Ramos (cell line): Measurements from ENCODE around the gene MACROD2.

ENCODE experiments used
- in situ Hi-C: fragments of 300-500 bp; cut with MboI; formaldehyde crosslinking; loops from one replicate; pipeline ENCODE4 v1.14.3; 2022; ENCODE audit warnings: low sequenced_read_pairs; ENCODE audit not compliant: unreplicated experiment

The MACROD2 gene

DNA sequence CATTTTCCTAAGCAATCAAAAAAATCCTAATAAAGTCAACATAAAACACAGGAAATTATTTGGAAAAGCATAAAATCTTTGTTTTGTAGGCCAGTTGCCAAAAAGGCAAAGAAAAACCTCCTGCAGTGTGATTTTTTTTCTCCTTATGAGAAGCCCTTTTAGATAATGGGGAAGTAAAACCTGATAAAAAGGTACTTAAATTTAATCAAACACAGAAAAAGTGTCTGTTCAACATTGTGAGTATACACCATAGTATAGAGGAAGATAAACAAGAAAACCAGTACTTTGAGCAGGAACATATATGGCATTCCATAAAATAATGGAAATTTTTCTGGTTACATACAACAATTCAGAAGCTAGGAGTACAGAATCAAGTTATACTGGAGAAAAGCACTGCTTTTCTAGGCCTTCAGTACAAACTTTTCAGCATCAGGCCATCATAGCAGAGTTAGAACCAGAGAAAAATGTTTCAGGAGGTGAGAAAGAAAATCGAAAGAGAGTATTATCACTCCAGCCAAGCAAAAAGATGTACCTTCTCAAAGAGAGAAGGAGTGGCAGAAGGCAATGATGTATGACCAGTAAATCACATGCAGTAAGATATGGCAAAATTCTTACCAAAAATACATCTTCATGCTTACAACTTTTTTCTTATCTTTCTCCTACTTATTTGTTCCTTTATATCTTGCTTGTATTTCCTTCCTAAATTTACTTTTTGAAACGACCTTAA, 2083.0 kb downstream of the MACROD2 start:
- in situ Hi-C loops = no loop called here

DNA sequence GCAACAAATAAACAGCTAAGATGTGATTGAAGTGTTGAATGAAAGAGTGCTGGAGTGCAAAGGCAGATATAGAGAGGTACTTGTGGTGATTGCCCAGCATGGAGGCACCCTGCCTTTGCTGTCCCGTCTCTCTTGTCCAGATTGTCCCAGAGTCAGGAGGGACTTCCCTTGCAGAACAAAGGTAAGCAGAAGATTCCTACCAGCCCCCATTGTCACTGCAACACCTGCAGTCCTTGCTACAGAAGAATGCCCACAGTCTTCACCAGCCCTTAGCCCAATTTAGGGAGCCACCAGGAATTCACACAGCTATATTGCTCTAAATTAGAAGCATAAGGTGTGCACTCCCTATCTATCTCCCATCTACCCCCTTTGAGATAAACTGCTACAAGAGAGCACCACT, 2086.1 kb downstream of the MACROD2 start:
- in situ Hi-C loops = no loop called here

DNA sequence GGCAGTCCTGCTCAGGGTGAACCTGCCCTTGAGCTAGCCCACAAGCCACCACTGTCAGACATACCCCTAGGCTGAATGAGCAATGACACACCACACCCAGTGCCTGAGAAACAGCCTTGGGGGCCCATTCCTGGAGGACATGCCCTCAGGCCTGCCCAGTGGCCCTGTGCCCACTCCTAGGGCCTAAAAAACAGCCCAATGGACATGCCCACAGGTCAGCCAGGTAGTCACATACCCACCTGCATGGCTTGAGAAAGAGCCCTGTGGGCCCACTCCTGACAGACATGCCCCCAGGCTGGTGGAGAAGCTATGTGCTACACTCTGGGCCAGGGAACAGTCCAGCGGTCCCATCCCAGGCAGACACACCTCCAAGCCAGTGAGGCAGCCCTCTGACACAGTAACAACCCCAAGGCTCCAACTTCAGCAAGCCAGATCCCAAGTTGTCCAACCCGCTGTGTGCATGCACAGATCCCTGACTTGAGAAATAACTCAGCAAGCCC, 2086.8 kb downstream of the MACROD2 start:
- in situ Hi-C loops = no loop called here

DNA sequence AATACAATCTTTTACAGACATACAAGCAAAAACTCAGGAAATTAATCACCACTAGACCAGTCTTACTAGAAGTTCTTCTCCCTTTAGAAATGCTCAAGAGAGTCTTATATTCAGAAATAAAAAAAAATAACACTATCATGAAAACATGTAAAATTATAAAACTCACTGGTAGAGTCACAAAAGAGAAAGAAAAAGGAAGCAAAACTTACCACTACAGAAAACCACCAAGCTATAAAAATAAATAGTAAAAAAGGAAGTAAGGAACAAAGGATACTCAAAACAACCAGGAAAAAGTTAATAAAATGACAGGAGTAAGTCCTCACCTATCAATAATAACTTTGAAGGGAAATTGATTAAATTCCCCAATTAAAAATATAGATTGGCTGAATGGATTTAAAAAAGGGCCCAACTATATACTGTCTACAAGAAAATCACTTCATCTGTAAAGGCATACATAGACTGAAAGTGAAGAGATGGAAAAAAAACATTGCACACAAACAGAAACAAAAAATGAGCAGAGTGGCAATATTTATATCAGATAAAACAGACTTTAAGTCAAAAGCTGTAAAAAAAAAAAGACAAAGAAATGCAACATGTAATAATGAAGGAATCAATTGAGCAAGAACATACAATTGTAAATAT, 2088.4 kb downstream of the MACROD2 start:
- in situ Hi-C loops = no loop called here

DNA sequence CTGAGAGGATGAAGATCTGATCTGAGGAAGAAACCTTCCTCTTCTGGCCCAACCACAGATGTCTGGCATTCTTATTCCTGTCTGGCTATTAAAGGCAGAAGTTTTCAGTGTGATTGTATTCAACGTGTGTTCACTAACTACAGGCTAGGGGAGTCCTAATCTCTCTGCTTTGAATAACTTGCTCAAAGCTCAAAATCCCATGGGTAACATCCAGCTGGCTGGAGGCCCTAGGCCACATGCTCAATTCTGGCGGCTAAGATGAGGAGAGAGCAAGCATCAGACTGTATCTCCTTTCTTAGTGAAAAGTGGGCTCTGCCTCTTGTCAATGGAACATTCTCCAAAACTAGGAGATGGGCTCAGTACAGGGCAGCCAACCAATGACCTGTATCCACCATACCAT, 2099.9 kb downstream of the MACROD2 start:
- in situ Hi-C loops = no loop called here

DNA sequence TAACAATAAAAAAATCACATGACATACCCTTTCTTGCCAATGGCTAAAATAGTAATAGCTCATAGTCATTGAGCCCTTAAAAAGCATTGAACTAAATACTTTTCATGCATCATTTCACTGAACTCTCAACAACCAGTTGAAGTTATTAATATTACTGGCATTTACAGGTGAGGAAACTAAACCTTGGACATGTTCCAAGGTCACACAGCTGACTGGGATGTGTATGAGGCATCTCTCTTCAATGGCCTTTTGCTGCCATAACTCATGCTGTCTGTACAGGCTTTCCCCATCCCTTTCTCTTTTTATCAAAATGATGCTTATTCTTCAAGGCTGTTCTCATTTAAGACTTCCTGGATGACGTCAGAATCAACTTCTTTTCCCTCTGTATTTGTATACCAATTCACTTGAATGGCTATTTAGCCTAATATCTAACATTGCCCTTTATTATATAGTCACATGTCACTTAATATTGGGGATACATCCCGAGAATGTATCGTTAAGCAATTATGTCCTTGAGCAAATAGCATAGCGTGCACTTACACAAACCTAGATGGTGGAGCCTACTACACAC, 2101.5 kb downstream of the MACROD2 start:
- in situ Hi-C loops = no loop called here

DNA sequence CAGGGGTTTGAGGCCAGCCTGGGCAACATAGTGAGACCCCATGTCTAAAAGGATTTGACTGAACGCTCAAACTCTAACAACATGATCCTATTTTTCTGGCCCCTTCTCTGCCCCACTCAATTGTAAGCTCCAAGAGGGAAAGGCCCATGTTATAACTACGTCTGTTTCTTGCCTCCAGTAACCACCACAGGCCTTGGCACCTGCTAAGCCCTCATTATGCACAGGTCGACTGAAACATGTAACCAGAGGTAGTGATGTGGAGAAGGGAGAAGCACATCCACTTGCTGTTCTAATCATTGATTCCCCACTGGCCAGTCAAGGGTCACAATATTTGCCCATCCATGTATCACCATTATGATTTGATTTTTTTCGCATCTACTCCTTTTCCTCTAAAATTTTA, 2102.5 kb downstream of the MACROD2 start:
- in situ Hi-C loops = no loop called here

DNA sequence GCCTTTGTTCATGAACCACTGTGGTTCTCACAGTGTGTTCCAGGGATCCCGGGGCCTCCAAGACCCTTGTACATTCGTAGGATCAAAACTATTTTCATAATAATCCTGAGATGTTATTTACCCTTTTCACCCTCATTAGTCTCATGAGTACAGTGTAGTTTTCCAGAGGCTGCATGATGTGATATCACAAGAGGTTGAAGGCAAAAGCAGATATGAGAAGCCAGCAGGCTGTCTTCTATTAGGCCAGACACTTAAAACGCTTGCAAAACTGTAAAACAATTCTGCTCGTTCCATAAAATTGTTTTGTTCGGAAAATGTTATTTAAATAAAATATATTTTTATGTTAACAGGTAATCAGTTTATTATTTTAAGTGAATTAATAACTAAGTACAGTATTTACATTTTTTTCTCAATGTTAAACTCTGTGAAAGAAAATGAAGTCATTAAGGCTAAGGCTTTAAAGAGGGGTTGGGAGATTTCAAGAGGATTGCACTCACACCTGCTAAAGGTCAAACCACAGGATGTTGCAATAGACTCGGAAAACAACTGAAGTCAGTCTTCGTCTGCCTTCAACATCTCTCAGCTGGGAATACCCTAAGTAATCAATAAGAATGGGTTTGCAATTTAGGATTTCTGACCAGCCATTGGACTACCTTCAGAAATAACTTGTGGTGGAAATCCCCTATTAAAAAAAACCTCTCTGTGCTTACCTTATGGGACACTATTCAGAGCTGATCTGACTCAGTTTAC, 2103.7 kb downstream of the MACROD2 start:
- in situ Hi-C loops = no loop called here

DNA sequence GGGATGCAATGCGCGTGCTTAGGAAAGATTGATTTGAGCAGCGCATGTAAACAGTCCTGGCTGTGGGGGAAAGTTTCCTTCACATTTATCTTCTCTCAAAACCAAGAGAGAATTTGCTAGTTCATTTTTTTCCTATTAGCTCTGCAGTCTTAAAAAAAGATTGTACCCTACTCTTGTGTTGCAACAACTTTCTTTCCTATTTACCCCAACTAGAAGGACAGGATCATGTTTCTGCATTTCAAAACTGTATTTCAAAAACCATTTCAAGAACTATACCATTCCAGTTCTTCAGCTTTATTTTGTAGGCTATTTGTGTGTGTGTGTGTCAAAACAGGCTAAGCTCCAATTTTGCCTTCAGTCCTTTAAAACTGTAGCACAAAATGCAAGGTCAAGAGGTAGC, 2104.8 kb downstream of the MACROD2 start:
- in situ Hi-C loops = no loop called here

DNA sequence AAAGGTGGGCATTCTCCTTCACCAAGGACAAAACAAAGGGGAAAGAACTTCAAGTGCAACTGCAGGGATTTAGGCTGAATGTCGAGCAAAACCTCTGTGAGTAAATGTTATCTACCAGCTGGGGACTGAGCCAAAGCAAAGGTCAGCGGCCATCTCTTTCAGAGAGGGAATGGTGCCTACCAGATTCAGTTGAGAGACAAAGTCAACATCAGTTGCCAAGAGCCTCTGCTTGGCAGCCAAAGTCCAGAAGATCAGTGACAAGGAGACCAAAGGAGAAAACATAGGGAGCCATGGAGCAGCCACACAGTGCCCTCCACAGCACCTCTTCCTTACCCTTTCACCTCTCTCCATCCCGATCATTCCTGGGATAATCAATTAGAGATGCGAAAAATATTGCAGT, 2105.5 kb downstream of the MACROD2 start:
- in situ Hi-C loops = no loop called here
